Esophagus muscularis mucosa (tissue), 4 donors: Measurements from ENCODE around the gene ELL2. TPM values are rescaled to one million over a fixed set of nuclear protein-coding genes. Genes with fewer than 3 reads are reported as not detected.

Experiments used
- DNase-seq: peaks from one replicate; pipeline ENCODE4 v3.0.0-alpha.2; 2017; ENCODE audit errors: extremely low spot score
- H3K27ac ChIP-seq, 4 donors: fragments of 200-600 bp; sonication (generic); replicated peaks in 1 of 4; 1 replicate in 3 of 4; 2 replicates in 1 of 4; pipeline ENCODE4 v1.5.1; 2016 to 2019; ENCODE audit warnings: mild to moderate bottlenecking in 1 of 4
- H3K27me3 ChIP-seq, 4 donors: fragments of 200-600 bp; sonication (generic); one replicate each; pipeline versions ENCODE4 v1.5.1 to v1.6.0; 2016 to 2019
- H3K36me3 ChIP-seq, 4 donors: fragments of 200-600 bp; sonication (generic); one replicate each; pipeline ENCODE4 v1.5.1; 2016 to 2019
- H3K4me1 ChIP-seq, 4 donors: fragments of 200-600 bp; sonication (generic); one replicate each; pipeline ENCODE4 v1.5.1; 2016 to 2019
- H3K4me3 ChIP-seq, 4 donors: fragments of 200-600 bp; sonication (generic); 1 replicate in 2 of 4; 2 replicates in 2 of 4; pipeline ENCODE4 v1.5.1; 2016 to 2019; ENCODE audit warnings: mild to moderate bottlenecking in 4 of 4, moderate library complexity in 1 of 4
- H3K9me3 ChIP-seq, 4 donors: fragments of 200-600 bp; sonication (generic); 1 replicate in 3 of 4; 2 replicates in 1 of 4; pipeline ENCODE4 v1.5.1; 2016 to 2019
- CTCF ChIP-seq, 3 experiments: fragments of 200-600 bp in 2 of 3; fragments of 450-650 bp in 1 of 3; sonication (generic) in 2 of 3; IDR thresholded peaks; one replicate each; pipeline ENCODE4 v1.5.1; 2017 to 2019; ENCODE audit warnings: antibody characterized with exemption in 3 of 3, mild to moderate bottlenecking in 2 of 3, moderate library complexity in 1 of 3
- EP300 ChIP-seq: sonication (generic); formaldehyde crosslinking; IDR thresholded peaks from one replicate; pipeline ENCODE4 v1.6.1; 2017; ENCODE audit warnings: antibody characterized with exemption
- POLR2A ChIP-seq: fragments of 450-650 bp; IDR thresholded peaks from one replicate; pipeline ENCODE4 v1.6.1; 2017; ENCODE audit warnings: antibody characterized with exemption, moderate library complexity, mild to moderate bottlenecking, low read depth
- POLR2AphosphoS5 ChIP-seq, 2 donors: sonication (generic); formaldehyde crosslinking; IDR thresholded peaks; one replicate each; pipeline ENCODE4 v1.6.1; 2017; ENCODE audit warnings: antibody characterized with exemption in 2 of 2
- WGBS: methylation state at CpG from one replicate; pipeline ENCODE4 v1.1.5; 2018; 5-methylcytosine and 5-hydroxymethylcytosine counted together
- intact Hi-C: fragments of 100-400 bp; cut with DNase I; formaldehyde crosslinking; loops from one replicate; pipeline ENCODE4 v1.15.1; 2023
- total RNA-seq, 4 donors: library from RNA; depleted of rRNA; stranded (reverse); fragments of >200 nt; gene quantifications; one replicate each; pipeline versions ENCODE4 v1.1.0 to v1.2.1, GENCODE V29; 2016

Gene ELL2
- total RNA-seq, 4 donors from 2014 or later, result 38.8 to 51.5 (median 42.7) TPM

- Histone ChIP-seq H3K4me3 (no peak overlapping the region), H3K27ac (peak overlapping the region in 2 of 4 donors; percentile 35 to 99)
These were observed 4.8 kb downstream of the ELL2 start for GRCh38 chr5:95956900-95957293.

GRCh38 chr5:95956021-95956899 is 5.4 kb downstream of the ELL2 start:
- H3K27ac ChIP-seq, result peak overlapping the region; percentile 32 to 99 (median 46)

More at GRCh38 chr5:95956900-95957293, 4.8 kb downstream of the ELL2 start:
- H3K9me3 ChIP-seq, result no peaks in the 10 kb centered on the region
- intact Hi-C loops, result no loop called here
- H3K4me1 ChIP-seq, result peaks cover 20 to 72% (median 69%) of the 10 kb centered on the region in 4 donors
- TF ChIP-seq POLR2AphosphoS5 (IDR thresholded peaks at IDR 0.05), result no peak
- no peak for TF ChIP-seq POLR2A
- no peak for TF ChIP-seq CTCF (IDR thresholded peaks at IDR 0.05)
- no peak for TF ChIP-seq EP300
- H3K27me3 ChIP-seq, result no peaks in the 10 kb centered on the region
- H3K36me3 ChIP-seq, result no peaks in the 10 kb centered on the region
- DNase-seq, result no peak

GRCh38 chr5:95954716-95955115 is 6.9 kb downstream of the ELL2 start:
- intact Hi-C loops, result no loop called here
- Histone ChIP-seq H3K4me3 (no peak overlapping the region), H3K27ac (peak overlapping the region in 3 of 4 donors; percentile 32 to 99 (median 57)), H3K9me3 (no peaks in the 10 kb centered on the region), H3K4me1 (peaks cover 24 to 76% (median 72%) of the 10 kb centered on the region in 4 donors), H3K27me3 (no peaks in the 10 kb centered on the region), H3K36me3 (no peaks in the 10 kb centered on the region)
- TF ChIP-seq EP300 (no peak), POLR2AphosphoS5 (IDR thresholded peaks at IDR 0.05) (no peak), CTCF (IDR thresholded peaks at IDR 0.05) (no peak), POLR2A (no peak)
- WGBS, result 81% methylated on average over 3 of the region's 3 CpGs
- DNase-seq, result no peak

More at GRCh38 chr5:95956021-95956899, 5.4 kb downstream of the ELL2 start:
- H3K9me3 ChIP-seq, result no peaks in the 10 kb centered on the region
- peak overlapping the region in 2 of 4 donors; percentile 0 to 1 for H3K4me3 ChIP-seq
- H3K4me1 ChIP-seq, result peaks cover 20 to 72% (median 69%) of the 10 kb centered on the region in 4 donors
- no peak for DNase-seq
- intact Hi-C loops, result no loop called here
- TF ChIP-seq CTCF (IDR thresholded peaks at IDR 0.05) (no peak), POLR2A (no peak), EP300 (no peak), POLR2AphosphoS5 (IDR thresholded peaks at IDR 0.05) (peak in 1 of 2 donors; percentile 11)
- no peaks in the 10 kb centered on the region for H3K36me3 ChIP-seq
- 28% methylated on average over 2 of the region's 2 CpGs for WGBS
- H3K27me3 ChIP-seq, result no peaks in the 10 kb centered on the region

- no peak overlapping the region for H3K4me3 ChIP-seq
These were observed 8.5 kb downstream of the ELL2 start for GRCh38 chr5:95953021-95953702.

More at GRCh38 chr5:95953021-95953702, 8.5 kb downstream of the ELL2 start:
- Histone ChIP-seq H3K27ac (peak overlapping the region in 2 of 4 donors; percentile 10 to 14), H3K36me3 (no peaks in the 10 kb centered on the region), H3K9me3 (no peaks in the 10 kb centered on the region), H3K4me1 (peaks cover 29 to 72% (median 67%) of the 10 kb centered on the region in 4 donors), H3K27me3 (no peaks in the 10 kb centered on the region)
- DNase-seq, result no peak
- no peak for TF ChIP-seq EP300
- TF ChIP-seq POLR2AphosphoS5 (IDR thresholded peaks at IDR 0.05), result no peak
- no peak for TF ChIP-seq CTCF (IDR thresholded peaks at IDR 0.05)
- TF ChIP-seq POLR2A, result no peak
- intact Hi-C loops, result no loop called here
- WGBS, result 81% methylated on average over 5 of the region's 5 CpGs
